Panc1 (cell line): ENCODE results near the gene MAPKAP1. TPM values are rescaled to one million over a fixed set of nuclear protein-coding genes. Genes with fewer than 3 reads are reported as not detected.

Experiments used
- ATAC-seq: fragments of 200-7000 bp; cut with Tn5 transposase; 2 replicates; pipeline ENCODE4 v1.9.1; 2020; ENCODE audit warnings: mild to moderate bottlenecking, moderate library complexity
- BruUV-seq: library from RNA; stranded (reverse); fragments of 400-500 nt; replicated peaks from 2 replicates; lab custom pipeline; 2021; lab: Mats Ljungman, UMichigan
- CTCF ChIA-PET: fragments of 300-600 bp; sonication (Branson Sonifier 250); formaldehyde crosslinking; loops from one replicate; lab custom pipeline; 2022; ENCODE audit warnings: antibody characterized with exemption; lab: Charles Lee
- POLR2A ChIA-PET: fragments of 300-600 bp; sonication (Branson Sonifier 250); formaldehyde crosslinking; loops from one replicate; lab custom pipeline; 2022; ENCODE audit warnings: antibody characterized with exemption; lab: Charles Lee
- DNase-seq: peaks from one replicate; pipeline ENCODE4 v3.0.0-alpha.2; 2010; ENCODE audit warnings: low read depth, low spot score
- H3K27ac ChIP-seq: 2 replicates; pipeline ENCODE4 v1.5.1; 2011; ENCODE audit warnings: mild to moderate bottlenecking, low read length, inconsistent platforms
- H3K27me3 ChIP-seq: fragments of 200-500 bp; sonication (Bioruptor generic); 2 replicates; pipeline ENCODE4 v1.6.0; 2014; ENCODE audit warnings: low read length, inconsistent platforms; ENCODE audit not compliant: control insufficient read depth, insufficient read depth
- H3K36me3 ChIP-seq: fragments of 200-500 bp; sonication (Bioruptor generic); 2 replicates; pipeline ENCODE4 v1.5.1; 2014; ENCODE audit warnings: inconsistent platforms, mild to moderate bottlenecking, low read length, moderate library complexity; ENCODE audit not compliant: control insufficient read depth, insufficient read depth
- H3K4me1 ChIP-seq: 2 replicates; pipeline ENCODE4 v1.5.1; 2011; ENCODE audit warnings: inconsistent platforms, mild to moderate bottlenecking, low read length, moderate library complexity; ENCODE audit not compliant: control insufficient read depth, insufficient read depth
- H3K4me3 ChIP-seq, 2 experiments: 2 replicates each; pipeline ENCODE4 v1.5.1; 2011 to 2012; ENCODE audit warnings: low read depth in 2 of 2, low read length in 2 of 2, mild to moderate bottlenecking in 2 of 2, inconsistent platforms in 1 of 2, moderate library complexity in 1 of 2
- H3K9me3 ChIP-seq: fragments of 200-500 bp; sonication (Bioruptor generic); 2 replicates; pipeline ENCODE4 v1.5.1; 2014; ENCODE audit warnings: low read depth, mild to moderate bottlenecking, inconsistent platforms, low read length, moderate library complexity; ENCODE audit not compliant: control insufficient read depth, insufficient read depth
- POLR2AphosphoS5 ChIP-seq: IDR thresholded peaks from 2 replicates; pipeline ENCODE4 v1.6.1; 2012; ENCODE audit warnings: mild to moderate bottlenecking, low read depth, low read length, moderate library complexity
- SIN3A ChIP-seq: IDR thresholded peaks from 2 replicates; pipeline ENCODE4 v1.6.1; 2012; ENCODE audit warnings: low read depth, mild to moderate bottlenecking, low read length, moderate library complexity, borderline replicate concordance; ENCODE audit not compliant: insufficient read depth
- TCF7L2 ChIP-seq: IDR thresholded peaks from 2 replicates; pipeline ENCODE4 v1.6.1; 2011; ENCODE audit warnings: mild to moderate bottlenecking, low read depth, low read length, inconsistent platforms
- in situ Hi-C: cut with HindIII; loops from 2 replicates; pipeline ENCODE4 v1.10.0; 2016; ENCODE audit warnings: low sequenced_read_pairs, low pct_unique_long_range_greater_than_20kb
- intact Hi-C: fragments of 100-400 bp; cut with micrococcal nuclease; formaldehyde crosslinking; loops from one replicate; pipeline ENCODE4 v1.10.0; 2022; ENCODE audit not compliant: unreplicated experiment
- total RNA-seq: library from RNA; stranded (reverse); gene quantifications from one replicate; pipeline ENCODE4 v1.2.1, GENCODE V29; 2021; ENCODE audit not compliant: unreplicated experiment
- TF ChIP-seq, protein P1 (sequence below): fragments of 450-650 bp; IDR thresholded peaks from 2 replicates; pipeline ENCODE4 v1.5.1; 2017; ENCODE audit warnings: mild to moderate bottlenecking
- TF ChIP-seq, protein P2 (sequence below), 2 experiments: IDR thresholded peaks; 2 replicates each; pipeline ENCODE4 v1.6.1; 2011 to 2012; ENCODE audit warnings: low read depth in 2 of 2, control low read depth in 1 of 2, low read length in 1 of 2, mild to moderate bottlenecking in 1 of 2, moderate library complexity in 1 of 2; ENCODE audit not compliant: insufficient read depth in 1 of 2

The MAPKAP1 gene
- total RNA-seq, 1 experiment from 2014 or later: 72.7 TPM

DNA sequence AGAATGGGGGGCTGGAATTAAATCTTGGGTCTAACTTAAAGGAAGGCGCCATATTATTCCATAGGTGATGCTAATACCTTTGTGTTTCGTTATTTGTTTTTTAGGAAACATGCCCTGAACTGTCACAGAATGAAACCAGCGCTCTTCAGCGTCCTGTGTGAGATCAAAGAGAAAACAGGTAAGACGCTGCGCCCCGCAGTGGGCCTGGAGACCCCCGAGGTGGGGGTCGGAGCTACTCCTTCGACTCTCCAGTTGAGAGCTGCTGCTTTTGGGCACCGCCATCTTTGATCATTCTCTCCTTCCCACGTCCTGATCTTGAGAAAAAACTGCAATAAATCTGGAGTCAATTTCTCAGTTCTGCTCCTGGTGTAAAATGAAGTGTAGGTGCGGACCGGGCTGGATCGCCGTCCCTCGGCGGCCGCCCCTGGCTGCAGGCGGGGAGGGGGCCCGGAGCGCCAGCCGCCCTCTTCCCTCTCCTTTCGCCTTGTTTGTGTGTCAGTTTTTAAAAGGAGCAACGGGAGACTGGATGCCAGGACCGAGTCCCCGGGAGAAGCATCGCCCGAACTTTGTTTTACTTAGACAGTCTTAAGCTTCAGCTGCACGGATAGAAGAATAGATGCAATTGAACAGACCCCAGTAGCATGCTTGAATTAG lies 41.6 kb upstream of the MAPKAP1 start:
- in situ Hi-C loops (no loop called here), intact Hi-C loops (loop anchor here (5.0 kb wide), 1 partner anchor 191 kb away; no protein-coding TSS in a partner anchor)
- ATAC-seq: no peak
- DNase-seq: no peak
- CTCF ChIA-PET: interaction anchor here (0.6 kb wide), 2 partner anchors 114 to 1024 kb away, joined by 4 to 8 read pairs; no protein-coding TSS in a partner anchor
- no peak for TF ChIP-seq POLR2AphosphoS5
- POLR2A ChIA-PET: interaction anchor here (0.6 kb wide), 1 partner anchor 672 kb away, joined by 6 read pairs; no protein-coding TSS in a partner anchor
- Histone ChIP-seq H3K27me3 (no peaks in the 10 kb centered on the region), H3K27ac (peak overlapping the region; percentile 77), H3K36me3 (peaks cover 11% of the 10 kb centered on the region), H3K4me3 (peak overlapping the region; percentile 59 to 64), H3K4me1 (peaks cover 26% of the 10 kb centered on the region), H3K9me3 (no peaks in the 10 kb centered on the region)
- BruUV-seq: no TSS peak

DNA sequence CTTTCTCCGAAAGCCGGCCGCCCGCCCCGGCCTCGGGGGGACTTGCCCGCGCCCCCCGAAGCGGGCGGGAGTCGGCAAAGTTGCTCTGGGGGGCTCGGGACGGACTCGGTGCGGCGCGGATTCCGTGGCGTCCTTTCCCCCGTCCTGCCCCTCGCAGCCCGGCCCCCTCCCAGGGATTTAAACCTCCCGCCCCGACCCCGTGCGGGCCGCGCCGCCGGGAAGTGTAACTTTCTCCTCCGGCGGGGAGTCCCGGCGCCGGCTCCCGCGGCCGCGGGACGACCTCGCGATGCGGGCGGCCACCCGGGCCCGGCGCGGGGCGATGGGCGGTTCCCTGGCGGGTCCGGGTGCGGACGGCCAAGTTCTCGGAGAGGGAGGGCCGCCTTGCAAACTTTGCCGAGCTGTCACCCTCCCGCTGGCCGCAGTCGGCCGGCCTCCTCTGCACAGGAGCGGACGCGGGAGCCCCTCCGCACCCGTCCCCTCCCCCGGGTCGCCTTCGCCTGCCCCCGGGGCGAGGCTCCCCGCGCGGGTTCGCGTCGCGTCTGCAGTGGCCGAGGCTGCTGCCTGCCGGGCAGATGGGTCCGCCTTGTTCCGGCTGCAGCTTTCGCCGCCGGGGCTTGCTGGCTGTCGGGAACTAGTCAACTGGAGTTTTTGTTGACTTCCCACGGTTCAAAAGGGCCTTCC lies 40.9 kb upstream of the MAPKAP1 start:
- H3K4me1 ChIP-seq: peaks cover 26% of the 10 kb centered on the region
- no peak for TF ChIP-seq TCF7L2
- H3K36me3 ChIP-seq: peaks cover 11% of the 10 kb centered on the region
- ATAC-seq (no peak), DNase-seq (no peak)
- in situ Hi-C loops: no loop called here
- H3K4me3 ChIP-seq: peak overlapping the region; percentile 59 to 64
- ChIA-PET CTCF (no interaction called here), POLR2A (no interaction called here)
- peak overlapping the region; percentile 77 for H3K27ac ChIP-seq
- intact Hi-C loops: loop anchor here (5.0 kb wide), 1 partner anchor 191 kb away; no protein-coding TSS in a partner anchor
- no peaks in the 10 kb centered on the region for H3K9me3 ChIP-seq
- H3K27me3 ChIP-seq: no peaks in the 10 kb centered on the region
- BruUV-seq: no TSS peak

DNA sequence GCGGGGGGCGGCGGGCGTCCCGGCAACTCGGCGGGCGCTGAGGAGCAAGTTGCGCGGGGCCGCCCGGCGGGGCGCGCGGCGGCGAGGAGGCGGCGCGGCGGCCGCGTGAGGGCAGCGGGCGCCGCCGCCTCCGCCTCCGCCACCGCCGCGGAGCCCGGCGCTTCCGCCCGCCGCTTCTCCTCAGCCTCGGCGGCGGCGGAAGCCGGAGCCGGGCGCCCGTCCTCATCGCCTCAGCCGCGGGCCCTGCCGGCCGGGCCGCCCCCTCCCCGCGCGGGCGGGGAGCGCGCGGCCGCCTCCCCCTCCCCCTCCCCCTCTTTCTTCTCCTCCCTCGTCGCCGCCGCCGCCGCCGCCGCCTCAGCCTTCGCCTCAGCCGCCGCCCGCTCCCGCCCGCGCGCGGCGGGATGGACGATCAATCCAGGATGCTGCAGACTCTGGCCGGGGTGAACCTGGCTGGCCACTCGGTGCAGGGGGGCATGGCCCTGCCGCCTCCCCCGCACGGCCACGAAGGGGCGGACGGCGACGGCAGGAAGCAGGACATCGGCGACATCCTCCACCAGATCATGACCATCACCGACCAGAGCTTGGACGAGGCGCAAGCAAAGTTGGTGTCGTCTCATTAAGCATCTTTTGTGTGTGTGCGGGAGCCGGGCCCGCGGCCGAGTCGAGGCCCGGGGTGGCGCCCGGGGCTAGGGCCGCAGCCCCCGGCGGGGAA lies 40.2 kb upstream of the MAPKAP1 start, which contains the start of gene PBX3:
Gene PBX3 (plus strand): TSS at position 321 of the 712 bp plus-strand sequence.
- BruUV-seq: no TSS peak
- H3K36me3 ChIP-seq: peaks cover 5% of the 10 kb centered on the region; the same call in 1 of the 2 replicates
- in situ Hi-C loops: no loop called here
- intact Hi-C loops: loop anchor here (5.0 kb wide), 1 partner anchor 190 kb away; no protein-coding TSS in a partner anchor
- CTCF ChIA-PET: no interaction called here
- peaks cover 23% of the 10 kb centered on the region for H3K4me1 ChIP-seq
- TF ChIP-seq, protein P1, sequence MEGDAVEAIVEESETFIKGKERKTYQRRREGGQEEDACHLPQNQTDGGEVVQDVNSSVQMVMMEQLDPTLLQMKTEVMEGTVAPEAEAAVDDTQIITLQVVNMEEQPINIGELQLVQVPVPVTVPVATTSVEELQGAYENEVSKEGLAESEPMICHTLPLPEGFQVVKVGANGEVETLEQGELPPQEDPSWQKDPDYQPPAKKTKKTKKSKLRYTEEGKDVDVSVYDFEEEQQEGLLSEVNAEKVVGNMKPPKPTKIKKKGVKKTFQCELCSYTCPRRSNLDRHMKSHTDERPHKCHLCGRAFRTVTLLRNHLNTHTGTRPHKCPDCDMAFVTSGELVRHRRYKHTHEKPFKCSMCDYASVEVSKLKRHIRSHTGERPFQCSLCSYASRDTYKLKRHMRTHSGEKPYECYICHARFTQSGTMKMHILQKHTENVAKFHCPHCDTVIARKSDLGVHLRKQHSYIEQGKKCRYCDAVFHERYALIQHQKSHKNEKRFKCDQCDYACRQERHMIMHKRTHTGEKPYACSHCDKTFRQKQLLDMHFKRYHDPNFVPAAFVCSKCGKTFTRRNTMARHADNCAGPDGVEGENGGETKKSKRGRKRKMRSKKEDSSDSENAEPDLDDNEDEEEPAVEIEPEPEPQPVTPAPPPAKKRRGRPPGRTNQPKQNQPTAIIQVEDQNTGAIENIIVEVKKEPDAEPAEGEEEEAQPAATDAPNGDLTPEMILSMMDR: no peak
- TF ChIP-seq TCF7L2: no peak
- TF ChIP-seq, protein P2, sequence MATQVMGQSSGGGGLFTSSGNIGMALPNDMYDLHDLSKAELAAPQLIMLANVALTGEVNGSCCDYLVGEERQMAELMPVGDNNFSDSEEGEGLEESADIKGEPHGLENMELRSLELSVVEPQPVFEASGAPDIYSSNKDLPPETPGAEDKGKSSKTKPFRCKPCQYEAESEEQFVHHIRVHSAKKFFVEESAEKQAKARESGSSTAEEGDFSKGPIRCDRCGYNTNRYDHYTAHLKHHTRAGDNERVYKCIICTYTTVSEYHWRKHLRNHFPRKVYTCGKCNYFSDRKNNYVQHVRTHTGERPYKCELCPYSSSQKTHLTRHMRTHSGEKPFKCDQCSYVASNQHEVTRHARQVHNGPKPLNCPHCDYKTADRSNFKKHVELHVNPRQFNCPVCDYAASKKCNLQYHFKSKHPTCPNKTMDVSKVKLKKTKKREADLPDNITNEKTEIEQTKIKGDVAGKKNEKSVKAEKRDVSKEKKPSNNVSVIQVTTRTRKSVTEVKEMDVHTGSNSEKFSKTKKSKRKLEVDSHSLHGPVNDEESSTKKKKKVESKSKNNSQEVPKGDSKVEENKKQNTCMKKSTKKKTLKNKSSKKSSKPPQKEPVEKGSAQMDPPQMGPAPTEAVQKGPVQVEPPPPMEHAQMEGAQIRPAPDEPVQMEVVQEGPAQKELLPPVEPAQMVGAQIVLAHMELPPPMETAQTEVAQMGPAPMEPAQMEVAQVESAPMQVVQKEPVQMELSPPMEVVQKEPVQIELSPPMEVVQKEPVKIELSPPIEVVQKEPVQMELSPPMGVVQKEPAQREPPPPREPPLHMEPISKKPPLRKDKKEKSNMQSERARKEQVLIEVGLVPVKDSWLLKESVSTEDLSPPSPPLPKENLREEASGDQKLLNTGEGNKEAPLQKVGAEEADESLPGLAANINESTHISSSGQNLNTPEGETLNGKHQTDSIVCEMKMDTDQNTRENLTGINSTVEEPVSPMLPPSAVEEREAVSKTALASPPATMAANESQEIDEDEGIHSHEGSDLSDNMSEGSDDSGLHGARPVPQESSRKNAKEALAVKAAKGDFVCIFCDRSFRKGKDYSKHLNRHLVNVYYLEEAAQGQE (IDR thresholded peaks at IDR 0.05; ENCODE audit: insufficient read depth in 1 of 2, low read depth in 2 of 2, low read length in 1 of 2): no peak
- TF ChIP-seq POLR2AphosphoS5: no peak
- no peak for TF ChIP-seq SIN3A
- H3K9me3 ChIP-seq: no peaks in the 10 kb centered on the region
- no peak for DNase-seq
- ATAC-seq: peak; percentile 6
- POLR2A ChIA-PET: no interaction called here
- peak within 1 kb of the TSS; percentile 77 for H3K27ac ChIP-seq
- H3K27me3 ChIP-seq: no peaks in the 10 kb centered on the region
- peak within 1 kb of the TSS; percentile 64 to 74 for H3K4me3 ChIP-seq
